NCI-H2107 (cell line): ENCODE measurements around the gene APOD.

Source experiments
- DNase-seq: peaks from one replicate; lab custom pipeline; 2025; lab: John Stamatoyannopoulos, UW

The APOD gene

GRCh38 chr3:195524171-195524896 lies 59.4 kb downstream of the APOD start:
- no peak for DNase-seq

- DNase-seq = peak; percentile 69
Observed at GRCh38 chr3:195522254-195523023, 61.3 kb downstream of the APOD start.
